ENCODE data around the gene C4orf46.

DNA sequence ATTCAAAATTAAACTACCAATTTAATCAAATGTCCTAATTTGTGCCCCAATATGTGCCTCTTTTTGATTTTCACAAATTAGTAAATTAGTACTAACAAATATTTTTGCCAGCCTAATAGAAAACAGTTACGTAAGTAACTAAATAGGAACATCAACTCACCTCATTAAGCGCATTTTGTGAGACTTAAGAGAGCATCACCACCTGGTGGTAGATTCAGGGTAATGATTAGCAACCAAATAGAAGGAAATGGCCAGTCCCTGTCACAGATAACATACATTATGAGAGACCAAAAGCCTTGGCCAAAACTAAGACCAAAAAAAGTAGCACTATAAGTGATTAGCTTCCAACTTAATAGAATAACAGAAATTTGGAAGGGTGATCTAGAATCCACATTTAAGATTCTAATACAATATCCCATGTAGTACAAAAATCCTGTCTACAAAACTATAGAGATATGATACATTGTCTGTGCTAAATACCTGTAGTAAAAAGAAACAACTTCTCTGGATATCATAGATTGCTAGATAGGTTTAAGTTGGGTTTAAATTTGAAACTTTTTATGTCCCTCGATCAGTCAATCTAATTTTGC, 46.7 kb downstream of the C4orf46 start:
- peak; percentile 85 for TF ChIP-seq CTCF (conservative IDR thresholded peaks at IDR 0.05; ENCODE audit: low read length)
- TF ChIP-seq EZH2phosphoT487 (IDR thresholded peaks at IDR 0.05; ENCODE audit: borderline replicate concordance) = no peak

Data from Loucy (cell line).